NAMALWA (cell line): ENCODE results near the gene IFNA5.
A peak's percentile ranks its signal among the peaks of the same experiment; 100 is the strongest.

ENCODE experiments used
- DNase-seq: peaks from one replicate; pipeline ENCODE4 v3.0.0-alpha.2; 2015; ENCODE audit warnings: low spot score

IFNA5 gene

GRCh38 chr9:21305213-21305612 is at the start of gene IFNA5:
IFNA5 (minus strand) TSS chr9:21305313; CDS start chr9:21305256, 57 bp downstream.
- DNase-seq, result no peak

- DNase-seq, result no peak
Measured at GRCh38 chr9:21350787-21351186, 45.7 kb upstream of the IFNA5 start, which contains the start of gene IFNA6. IFNA6 (minus strand) TSS chr9:21350887; CDS start chr9:21350887, 0 bp downstream.

DNA sequence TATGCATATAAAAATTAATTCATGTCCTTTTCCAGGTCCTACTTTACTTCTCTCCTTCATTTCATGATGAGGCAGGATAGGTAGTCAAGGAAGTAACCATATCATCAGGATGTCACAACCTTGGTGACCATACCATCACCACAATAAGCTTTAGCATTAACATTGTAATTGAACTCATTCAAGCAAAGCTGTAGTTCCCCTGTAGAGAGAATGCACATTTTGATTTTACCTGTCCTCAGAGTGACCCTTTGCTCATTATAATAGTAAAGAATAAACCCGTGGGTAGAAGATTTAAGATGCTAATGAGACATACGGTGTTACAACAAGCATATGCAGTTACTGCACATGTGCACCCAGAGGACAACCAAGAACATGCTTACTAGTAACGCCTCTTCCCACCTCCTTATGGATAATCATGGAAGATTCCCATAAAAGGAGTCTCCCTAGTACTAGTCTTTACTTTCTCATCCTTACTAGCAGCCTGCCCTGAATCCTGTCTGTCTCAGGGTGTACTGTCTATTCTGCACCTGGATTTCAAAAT is 43.4 kb upstream of the IFNA5 start:
- DNase-seq, result no peak

- DNase-seq, result no peak
Measured at GRCh38 chr9:21340735-21341134, 35.6 kb upstream of the IFNA5 start.

DNA sequence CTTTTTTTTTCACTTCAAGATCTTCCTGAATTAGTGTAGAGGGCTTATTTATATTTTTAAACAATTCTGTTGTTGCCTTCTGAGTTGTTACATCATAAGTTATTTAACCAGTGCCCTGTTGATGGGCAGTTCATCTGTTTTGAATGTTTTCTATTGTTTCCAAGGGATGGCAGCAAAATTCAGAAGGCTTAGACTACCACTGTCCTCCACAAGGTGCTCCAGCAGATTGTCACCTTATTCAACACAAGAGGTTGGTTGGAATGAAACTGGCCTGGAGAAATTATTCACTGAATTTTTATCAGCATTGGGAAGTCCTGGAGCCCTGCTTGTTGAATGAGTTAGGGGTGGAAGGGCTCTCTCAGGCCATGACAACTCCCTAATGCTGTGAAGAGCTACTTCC is 31.3 kb upstream of the IFNA5 start:
- peak; percentile 24 for DNase-seq

GRCh38 chr9:21334701-21335632 is 29.9 kb upstream of the IFNA5 start, which contains the start of gene KLHL9:
KLHL9 (minus strand) TSS chr9:21335404; CDS start chr9:21334859, 545 bp downstream.
- peak; percentile 80 for DNase-seq

DNA sequence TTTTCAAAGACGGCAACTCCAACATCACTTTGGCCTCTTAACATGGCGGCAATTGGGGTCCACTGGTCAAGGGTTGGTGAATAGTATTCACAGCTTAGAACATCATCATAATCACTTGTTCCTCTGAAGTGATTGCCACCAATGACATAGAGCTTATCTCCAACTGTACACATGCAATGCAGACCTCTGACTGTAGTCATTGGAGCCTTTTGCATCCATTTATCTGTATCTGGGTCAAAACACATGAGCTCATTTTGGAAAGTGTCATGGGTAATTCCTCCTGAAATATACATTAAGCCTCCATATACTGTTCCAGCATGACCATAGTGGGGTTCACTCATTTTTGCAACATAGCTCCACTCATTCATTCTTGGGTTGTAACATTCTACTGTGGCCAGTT is 28.1 kb upstream of the IFNA5 start:
- DNase-seq, result no peak

DNA sequence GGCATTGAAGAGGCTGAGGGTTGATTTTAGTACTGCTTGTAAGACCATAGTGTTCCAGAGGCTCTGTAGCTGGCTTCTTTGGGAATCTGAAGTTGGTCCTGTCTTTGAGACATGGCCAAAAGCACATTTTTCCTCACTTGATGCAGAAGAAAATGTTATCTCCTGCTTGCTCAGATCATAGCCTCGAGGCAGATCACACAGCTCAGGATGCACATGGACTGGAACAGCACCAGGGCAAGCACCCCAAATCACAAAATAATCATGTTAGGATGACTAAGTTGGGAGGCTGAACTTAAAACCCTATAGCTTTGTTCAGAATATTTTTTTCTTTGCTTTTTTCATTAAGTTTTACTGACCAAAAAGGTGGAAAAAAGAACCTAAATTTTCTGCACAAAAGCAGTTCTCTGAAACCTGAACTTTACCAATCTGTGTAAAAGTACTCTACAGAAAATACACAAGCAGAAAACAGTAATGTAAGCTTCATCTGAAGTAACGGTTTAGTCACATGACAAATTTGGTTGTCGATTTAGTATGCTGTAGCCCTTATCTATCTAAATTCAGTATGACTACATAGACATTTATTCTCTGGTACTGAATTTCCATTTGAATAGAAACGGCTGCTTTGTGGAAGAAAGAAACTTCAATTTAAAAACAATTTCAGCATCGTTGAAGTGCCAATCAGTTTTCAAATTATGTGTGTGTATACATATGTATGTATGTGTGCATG is 26.7 kb upstream of the IFNA5 start:
- DNase-seq, result no peak

DNA sequence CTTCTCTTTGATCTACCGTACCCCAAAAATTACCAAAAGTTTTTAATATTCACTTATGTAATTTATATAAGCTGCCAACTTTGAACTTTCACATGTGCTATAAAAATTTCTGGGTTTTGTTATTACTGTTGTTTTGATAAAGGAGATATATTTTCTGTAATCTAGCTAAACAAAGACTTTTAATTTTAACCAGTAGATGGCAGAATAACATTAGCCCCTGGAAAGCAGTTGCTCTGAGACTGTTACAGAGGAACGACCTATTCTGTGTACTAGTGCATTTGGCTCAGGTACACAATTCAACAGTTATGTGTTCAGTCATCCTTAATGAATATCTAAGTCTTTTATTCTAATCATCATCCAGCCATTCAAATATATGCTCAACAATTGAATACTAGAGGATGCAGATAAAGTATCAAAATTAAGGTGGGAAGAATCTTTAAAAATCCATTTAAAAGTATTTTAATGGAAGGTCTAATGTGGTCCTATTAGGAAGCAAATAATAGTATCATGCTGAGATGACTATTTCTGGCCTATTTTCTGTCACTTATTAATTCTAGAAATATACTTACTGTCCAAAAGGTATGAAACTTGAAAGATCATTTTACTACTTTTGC is 21.5 kb upstream of the IFNA5 start:
- peak; percentile 69 for DNase-seq

- no peak for DNase-seq
Measured at GRCh38 chr9:21324047-21324446, 18.9 kb upstream of the IFNA5 start.

GRCh38 chr9:21322911-21323461 is 17.9 kb upstream of the IFNA5 start:
- DNase-seq, result no peak

DNA sequence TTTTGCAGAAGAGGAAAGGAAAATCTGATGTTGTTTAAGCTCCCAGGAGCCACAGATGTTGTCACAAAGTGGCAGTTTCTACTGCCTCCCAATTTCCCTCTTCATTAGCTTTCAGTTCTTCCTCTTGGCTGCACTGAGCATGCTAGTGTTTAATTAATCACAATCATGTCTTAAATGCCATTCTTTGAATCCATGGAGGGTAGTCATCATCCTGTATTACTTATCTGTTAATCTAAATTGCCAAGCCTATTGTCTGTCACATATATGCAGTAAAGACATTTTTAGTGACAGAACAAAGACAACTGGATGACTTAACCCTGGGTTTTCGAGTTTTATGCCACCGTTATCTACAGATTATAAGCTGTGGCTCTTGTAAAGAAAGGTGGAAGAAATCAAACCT is 15.4 kb upstream of the IFNA5 start:
- DNase-seq, result no peak

GRCh38 chr9:21317956-21318923 is 13.1 kb upstream of the IFNA5 start:
- peak; percentile 58 for DNase-seq

- no peak for DNase-seq
Measured at GRCh38 chr9:21316860-21317259, 11.7 kb upstream of the IFNA5 start.

GRCh38 chr9:21316032-21316842 is 11.1 kb upstream of the IFNA5 start:
- DNase-seq, result no peak

GRCh38 chr9:21314152-21314551 is 9.0 kb upstream of the IFNA5 start:
- DNase-seq, result no peak

GRCh38 chr9:21311889-21312288 is 6.8 kb upstream of the IFNA5 start:
- DNase-seq, result no peak

- no peak for DNase-seq
Measured at GRCh38 chr9:21295992-21296391, 9.1 kb downstream of the IFNA5 start.

DNA sequence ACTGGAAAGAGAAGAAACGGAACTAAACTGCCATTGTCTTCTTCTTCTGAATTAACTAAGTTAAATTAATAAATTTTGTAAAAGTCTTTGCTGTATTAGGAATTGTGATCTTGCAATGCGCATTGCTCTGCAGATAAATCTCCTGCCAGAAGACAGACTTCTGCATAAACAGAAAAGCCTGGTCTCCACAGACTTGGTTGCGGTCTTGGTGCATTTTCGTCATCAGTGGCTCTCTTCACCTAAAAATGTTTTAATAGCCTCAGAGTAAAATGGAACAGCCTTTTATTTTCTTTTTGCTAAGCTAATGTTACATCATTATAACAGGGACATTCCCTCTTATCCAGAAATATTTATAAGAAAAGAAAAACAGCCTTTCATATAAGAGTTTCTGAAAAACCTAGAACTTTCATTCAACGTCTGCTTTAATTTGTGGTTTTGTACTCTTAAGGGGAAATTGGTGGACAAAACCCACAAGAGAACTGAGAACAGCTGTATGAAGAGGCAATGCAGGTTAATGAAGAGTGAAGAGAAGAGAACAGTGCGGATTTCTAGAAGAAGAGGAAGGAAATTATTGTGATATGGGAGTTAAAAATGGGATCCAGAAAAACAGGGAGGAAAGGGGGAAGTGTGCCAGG is 10.1 kb downstream of the IFNA5 start:
- DNase-seq, result no peak
